MCF 10A (cell line): Measurements from ENCODE around the gene CDK14. TPM values are rescaled to one million over a fixed set of nuclear protein-coding genes. Genes with fewer than 3 reads are reported as not detected.
A peak's percentile ranks its signal among the peaks of the same experiment; 100 is the strongest.

Source experiments
- BruUV-seq: library from RNA; stranded (reverse); fragments of 400-500 nt; replicated peaks from 2 replicates; lab custom pipeline; 2021; lab: Mats Ljungman, UMichigan
- CTCF ChIA-PET: fragments of 300-600 bp; sonication (Branson Sonifier 250); formaldehyde crosslinking; extraction: SDS; loops from one replicate; lab custom pipeline; 2021; ENCODE audit warnings: antibody characterized with exemption, inconsistent platforms; lab: Yijun Ruan, JAX
- POLR2A ChIA-PET: fragments of 300-600, 350-650 bp; sonication (Branson Sonifier 250); formaldehyde crosslinking; extraction: SDS; loops from one replicate; lab custom pipeline; 2020; ENCODE audit warnings: antibody characterized with exemption, inconsistent platforms; lab: Yijun Ruan, JAX
- DNase-seq: peaks from one replicate; pipeline ENCODE4 v3.0.0-alpha.2; 2018; ENCODE audit not compliant: unreplicated experiment
- H3K27ac Mint-ChIP-seq: one replicate; pipeline ENCODE4 v1.8.0; 2022; ENCODE audit warnings: mild to moderate bottlenecking, low read depth, mixed read lengths; ENCODE audit not compliant: unreplicated experiment
- H3K27me3 Mint-ChIP-seq: one replicate; pipeline ENCODE4 v1.8.0; 2022; ENCODE audit warnings: mixed read lengths; ENCODE audit not compliant: insufficient read depth, unreplicated experiment
- H3K36me3 Mint-ChIP-seq: one replicate; pipeline ENCODE4 v1.8.0; 2022; ENCODE audit warnings: mild to moderate bottlenecking, moderate library complexity, mixed read lengths; ENCODE audit not compliant: insufficient read depth, unreplicated experiment
- H3K4me1 Mint-ChIP-seq: one replicate; pipeline ENCODE4 v1.8.0; 2022; ENCODE audit warnings: mixed read lengths; ENCODE audit not compliant: insufficient read depth, unreplicated experiment
- H3K4me3 Mint-ChIP-seq: one replicate; pipeline ENCODE4 v1.8.0; 2022; ENCODE audit warnings: mild to moderate bottlenecking, moderate library complexity, mixed read lengths; ENCODE audit not compliant: unreplicated experiment
- H3K9me3 Mint-ChIP-seq: one replicate; pipeline ENCODE4 v1.8.0; 2022; ENCODE audit warnings: mixed read lengths; ENCODE audit not compliant: unreplicated experiment
- intact Hi-C: fragments of 100-400 bp; cut with micrococcal nuclease; formaldehyde crosslinking; loops from 2 replicates; pipeline ENCODE4 v1.14.1; 2022
- total RNA-seq: library from RNA; stranded (reverse); gene quantifications from 2 replicates; pipeline ENCODE4 v1.2.3, GENCODE V29; 2022
- TF ChIP-seq, protein P1 (sequence below): fragments of 200-600 bp; IDR thresholded peaks from one replicate; pipeline ENCODE4 v1.8.0; 2022; ENCODE audit warnings: antibody characterized with exemption, mild to moderate bottlenecking; ENCODE audit not compliant: unreplicated experiment

Gene CDK14
- total RNA-seq, 1 experiment from 2014 or later: 32.0 TPM

DNA sequence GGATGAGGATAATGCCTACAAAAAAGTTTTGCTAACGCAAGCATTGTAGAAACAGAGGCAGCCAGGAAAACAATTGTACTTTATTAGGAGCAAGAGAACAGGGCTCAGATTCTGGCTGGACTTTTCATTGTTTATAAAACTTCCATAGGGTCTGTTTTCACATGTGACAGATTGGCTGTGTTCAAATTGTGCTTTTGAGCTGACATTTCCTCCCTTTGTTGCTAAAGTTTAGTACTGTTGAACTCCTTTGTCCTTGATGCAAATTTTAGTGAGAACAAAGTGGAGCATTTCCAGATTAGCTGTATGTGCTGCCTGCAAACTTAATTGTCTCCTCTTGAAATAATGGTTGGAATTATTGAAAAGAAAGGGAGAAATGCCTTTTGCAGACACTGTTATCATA lies 447.1 kb downstream of the CDK14 start:
- no peak overlapping the region for H3K4me3 Mint-ChIP-seq
- H3K36me3 Mint-ChIP-seq: peaks cover 5% of the 10 kb centered on the region
- H3K4me1 Mint-ChIP-seq: no peaks in the 10 kb centered on the region
- ChIA-PET CTCF (interaction anchor here (1.2 to 1.6 kb wide), 3 partner anchors 10 to 809 kb away, joined by 3 read pairs; no protein-coding TSS in a partner anchor), POLR2A (no interaction called here)
- no TSS peak for BruUV-seq
- no peak for DNase-seq
- H3K27ac Mint-ChIP-seq: no peak overlapping the region
- intact Hi-C loops: no loop called here
- no peaks in the 10 kb centered on the region for H3K9me3 Mint-ChIP-seq
- TF ChIP-seq, protein P1, sequence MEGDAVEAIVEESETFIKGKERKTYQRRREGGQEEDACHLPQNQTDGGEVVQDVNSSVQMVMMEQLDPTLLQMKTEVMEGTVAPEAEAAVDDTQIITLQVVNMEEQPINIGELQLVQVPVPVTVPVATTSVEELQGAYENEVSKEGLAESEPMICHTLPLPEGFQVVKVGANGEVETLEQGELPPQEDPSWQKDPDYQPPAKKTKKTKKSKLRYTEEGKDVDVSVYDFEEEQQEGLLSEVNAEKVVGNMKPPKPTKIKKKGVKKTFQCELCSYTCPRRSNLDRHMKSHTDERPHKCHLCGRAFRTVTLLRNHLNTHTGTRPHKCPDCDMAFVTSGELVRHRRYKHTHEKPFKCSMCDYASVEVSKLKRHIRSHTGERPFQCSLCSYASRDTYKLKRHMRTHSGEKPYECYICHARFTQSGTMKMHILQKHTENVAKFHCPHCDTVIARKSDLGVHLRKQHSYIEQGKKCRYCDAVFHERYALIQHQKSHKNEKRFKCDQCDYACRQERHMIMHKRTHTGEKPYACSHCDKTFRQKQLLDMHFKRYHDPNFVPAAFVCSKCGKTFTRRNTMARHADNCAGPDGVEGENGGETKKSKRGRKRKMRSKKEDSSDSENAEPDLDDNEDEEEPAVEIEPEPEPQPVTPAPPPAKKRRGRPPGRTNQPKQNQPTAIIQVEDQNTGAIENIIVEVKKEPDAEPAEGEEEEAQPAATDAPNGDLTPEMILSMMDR: no peak
- H3K27me3 Mint-ChIP-seq: no peaks in the 10 kb centered on the region

DNA sequence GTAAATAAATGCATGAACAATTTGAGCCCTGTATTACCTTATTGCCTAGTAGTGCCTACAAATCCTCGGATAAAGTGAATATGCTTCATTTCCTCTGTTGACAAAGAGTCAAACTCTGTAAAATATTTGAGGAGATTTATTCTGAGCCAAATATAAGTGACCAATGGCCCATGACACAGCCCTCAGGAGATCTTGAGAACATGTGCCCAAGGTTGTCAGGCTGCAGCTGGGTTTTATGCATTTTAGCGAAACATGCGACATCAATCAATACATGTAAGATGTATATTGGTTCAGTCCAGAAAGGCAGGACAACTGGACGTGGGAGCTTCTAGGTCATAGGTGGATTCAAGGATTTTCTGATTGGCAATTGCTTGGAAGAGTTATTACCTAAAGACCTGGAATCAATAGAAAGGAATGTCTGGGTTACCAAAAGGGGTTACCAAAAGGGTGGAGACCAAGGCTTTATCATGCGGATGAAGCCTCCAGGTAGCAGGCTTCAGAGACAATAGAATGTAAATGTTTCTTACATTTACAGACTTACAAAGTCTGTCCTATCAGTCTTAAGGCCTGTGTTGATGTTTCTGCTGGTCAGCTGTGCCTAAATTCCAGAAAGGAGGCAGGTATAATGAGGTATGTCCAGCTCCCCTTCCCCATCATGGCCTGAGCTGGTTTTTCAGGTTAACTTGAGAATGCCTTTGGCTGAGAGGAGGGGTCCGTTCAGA lies 448.0 kb downstream of the CDK14 start:
- H3K27ac Mint-ChIP-seq: no peak overlapping the region
- no peak for DNase-seq
- no peaks in the 10 kb centered on the region for H3K9me3 Mint-ChIP-seq
- H3K4me1 Mint-ChIP-seq: no peaks in the 10 kb centered on the region
- TF ChIP-seq, protein P1: no peak
- no peaks in the 10 kb centered on the region for H3K27me3 Mint-ChIP-seq
- peaks cover 5% of the 10 kb centered on the region for H3K36me3 Mint-ChIP-seq
- no peak overlapping the region for H3K4me3 Mint-ChIP-seq
- ChIA-PET POLR2A (interaction anchor here (0.6 kb wide), 1 partner anchor 263 kb away, joined by 3 read pairs; no protein-coding TSS in a partner anchor), CTCF (interaction anchor here (0.9 to 2.3 kb wide), 6 partner anchors 9 to 741 kb away, joined by 3 to 11 read pairs (median 4); no protein-coding TSS in a partner anchor)
- BruUV-seq: no TSS peak
- intact Hi-C loops: no loop called here

DNA sequence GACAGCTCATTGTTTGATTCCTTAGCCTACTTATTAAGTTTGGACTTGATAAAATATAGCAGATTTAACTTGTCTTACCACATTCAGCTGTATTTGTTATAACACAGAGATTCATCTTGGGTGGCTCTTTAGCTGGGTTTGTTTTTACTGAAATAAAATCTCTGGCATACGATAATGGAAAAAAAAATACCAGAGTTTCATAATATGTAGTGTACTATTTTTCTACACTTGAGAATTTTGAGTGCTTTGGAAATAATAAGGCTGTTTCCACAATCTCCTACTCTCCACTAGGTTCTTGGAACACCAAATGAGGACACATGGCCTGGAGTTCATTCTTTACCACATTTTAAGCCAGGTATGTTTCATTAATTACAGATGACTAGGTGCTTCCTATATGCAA lies 449.5 kb downstream of the CDK14 start:
- no peak overlapping the region for H3K27ac Mint-ChIP-seq
- TF ChIP-seq, protein P1: no peak
- H3K4me3 Mint-ChIP-seq: no peak overlapping the region
- BruUV-seq: no TSS peak
- CTCF ChIA-PET: interaction anchor here (0.8 to 2.3 kb wide), 5 partner anchors 11 to 738 kb away, joined by 3 to 11 read pairs (median 4); no protein-coding TSS in a partner anchor
- H3K36me3 Mint-ChIP-seq: peaks cover 5% of the 10 kb centered on the region
- POLR2A ChIA-PET: no interaction called here
- no peaks in the 10 kb centered on the region for H3K27me3 Mint-ChIP-seq
- H3K9me3 Mint-ChIP-seq: no peaks in the 10 kb centered on the region
- intact Hi-C loops: no loop called here
- H3K4me1 Mint-ChIP-seq: peaks cover 3% of the 10 kb centered on the region
- no peak for DNase-seq

DNA sequence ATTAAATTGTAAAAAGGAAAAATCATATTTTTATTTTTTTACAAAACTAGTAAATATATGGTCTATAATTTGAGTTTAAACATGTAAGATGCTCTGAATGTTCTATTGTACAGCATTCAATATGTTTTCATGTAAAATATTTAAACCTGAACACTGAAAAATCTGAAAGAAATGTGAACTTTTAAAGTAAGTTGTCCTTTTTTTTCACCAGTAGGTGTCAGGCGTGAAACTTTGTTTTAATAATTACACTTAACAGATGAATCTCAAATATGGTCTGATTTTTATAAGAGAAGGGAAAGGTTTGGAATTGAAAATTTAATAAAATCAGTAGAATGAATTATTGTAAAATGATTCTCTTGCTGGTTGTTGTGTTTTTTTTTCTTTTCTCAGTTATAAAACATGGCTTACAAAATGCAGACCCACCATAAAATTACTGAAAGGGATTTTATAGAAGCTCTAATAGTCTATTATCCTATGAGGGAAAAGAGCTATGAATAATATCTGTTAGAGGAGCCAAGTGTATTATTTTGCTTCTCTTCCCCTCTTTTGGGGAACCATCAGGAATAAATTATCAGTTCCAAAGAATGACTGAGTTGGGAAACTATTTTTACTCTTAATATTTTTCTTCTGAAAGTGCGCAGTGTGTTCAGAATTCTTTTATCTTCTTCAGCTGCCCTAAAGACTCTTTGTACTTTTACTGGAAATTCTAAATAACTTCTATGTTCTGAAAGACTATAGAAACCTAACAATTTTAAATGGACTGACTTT lies 450.4 kb downstream of the CDK14 start:
- TF ChIP-seq, protein P1: peak; percentile 37
- POLR2A ChIA-PET: no interaction called here
- intact Hi-C loops: no loop called here

More for the DNA sequence above, 450.4 kb downstream of the CDK14 start:
- CTCF ChIA-PET: interaction anchor here (0.6 to 1.1 kb wide), 3 partner anchors 13 to 592 kb away, joined by 3 to 6 read pairs (median 4); no protein-coding TSS in a partner anchor
- no TSS peak for BruUV-seq
- no peaks in the 10 kb centered on the region for H3K27me3 Mint-ChIP-seq
- peaks cover 5% of the 10 kb centered on the region for H3K4me1 Mint-ChIP-seq
- H3K36me3 Mint-ChIP-seq: peaks cover 5% of the 10 kb centered on the region
- H3K9me3 Mint-ChIP-seq: no peaks in the 10 kb centered on the region
- H3K27ac Mint-ChIP-seq: no peak overlapping the region
- DNase-seq: no peak
- H3K4me3 Mint-ChIP-seq: no peak overlapping the region
